ENCODE data around the gene BABAM2. TPM values are rescaled to one million over a fixed set of nuclear protein-coding genes. Genes with fewer than 3 reads are reported as not detected.

The BABAM2 gene
- total RNA-seq, 1 experiment from 2014 or later, result 40.8 TPM

DNA sequence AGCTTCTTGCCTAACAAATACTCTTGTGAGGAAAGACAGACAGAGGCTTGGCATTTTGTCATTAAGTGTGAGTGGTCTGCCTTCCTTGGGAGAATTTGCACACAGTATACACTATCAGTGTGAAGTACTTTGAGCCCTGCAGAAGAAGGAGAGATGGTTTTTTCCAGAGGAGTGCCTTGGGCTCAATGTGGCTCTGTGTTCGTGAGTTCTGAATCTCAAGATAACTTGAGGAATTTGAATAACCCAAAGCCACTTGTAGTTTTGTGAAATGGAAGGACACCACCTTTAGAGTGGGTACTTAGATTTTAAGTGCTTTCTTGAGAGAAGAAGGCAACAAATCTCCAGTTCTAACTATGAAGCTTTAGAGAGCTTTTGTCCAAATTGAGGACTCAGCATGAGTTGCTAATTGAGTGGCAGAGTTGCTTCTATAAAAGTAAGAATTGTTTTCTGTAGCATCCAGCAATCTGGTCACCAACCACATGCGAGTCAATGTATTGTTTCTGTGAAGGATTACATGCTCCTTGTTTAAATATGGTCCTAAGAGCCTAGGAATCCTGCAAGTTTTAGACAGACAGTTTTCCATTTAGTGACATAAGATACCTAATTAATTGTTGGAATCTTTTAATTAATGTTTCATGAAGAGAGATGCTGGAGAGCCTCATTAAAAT, 68.3 kb downstream of the BABAM2 start:
- H3K27ac ChIP-seq (ENCODE audit: low read length), result no peak overlapping the region
- H3K9me2 ChIP-seq (replicated peaks; ENCODE audit: insufficient read depth, low read length), result no peaks in the 10 kb centered on the region
- no peak overlapping the region for H3K4me2 ChIP-seq (ENCODE audit: low read depth, low read length, poor library complexity, severe bottlenecking)
- no peak overlapping the region for H2AFZ ChIP-seq (ENCODE audit: low read length)
- no peak overlapping the region for H3K9ac ChIP-seq (ENCODE audit: low read length)
- H3K27me3 ChIP-seq (ENCODE audit: low read length), result no peaks in the 10 kb centered on the region
- H3K79me2 ChIP-seq (ENCODE audit: low read length), result no peaks in the 10 kb centered on the region
- H3K4me3 ChIP-seq (ENCODE audit: low read length), result no peak overlapping the region
- no peaks in the 10 kb centered on the region for H3K9me3 ChIP-seq (ENCODE audit: low read length)
- peaks cover 54% of the 10 kb centered on the region for H4K20me1 ChIP-seq (ENCODE audit: insufficient read depth, low read depth, low read length)
- H3K36me3 ChIP-seq (ENCODE audit: insufficient read depth, low read length), result no peaks in the 10 kb centered on the region
- no peak for DNase-seq
- H3K4me1 ChIP-seq (ENCODE audit: low read length), result no peaks in the 10 kb centered on the region

- H3K4me1 ChIP-seq (ENCODE audit: low read length), result no peaks in the 10 kb centered on the region
- H3K27me3 ChIP-seq (ENCODE audit: low read length), result no peaks in the 10 kb centered on the region
- no peak overlapping the region for H3K4me2 ChIP-seq (ENCODE audit: low read depth, low read length, poor library complexity, severe bottlenecking)
- no peaks in the 10 kb centered on the region for H3K9me2 ChIP-seq (replicated peaks; ENCODE audit: insufficient read depth, low read length)
- DNase-seq, result no peak
- peaks cover 49% of the 10 kb centered on the region for H4K20me1 ChIP-seq (ENCODE audit: insufficient read depth, low read depth, low read length)
- no peak overlapping the region for H3K4me3 ChIP-seq (ENCODE audit: low read length)
- no peak overlapping the region for H3K9ac ChIP-seq (ENCODE audit: low read length)
- no peak overlapping the region for H2AFZ ChIP-seq (ENCODE audit: low read length)
- H3K79me2 ChIP-seq (ENCODE audit: low read length), result no peaks in the 10 kb centered on the region
- H3K36me3 ChIP-seq (ENCODE audit: insufficient read depth, low read length), result no peaks in the 10 kb centered on the region
- no peaks in the 10 kb centered on the region for H3K9me3 ChIP-seq (ENCODE audit: low read length)
- H3K27ac ChIP-seq (ENCODE audit: low read length), result no peak overlapping the region
Observed at GRCh38 chr2:27959496-27959895, 69.0 kb downstream of the BABAM2 start.

- no peaks in the 10 kb centered on the region for H3K4me1 ChIP-seq (ENCODE audit: low read length)
- no peak for DNase-seq
- H3K4me3 ChIP-seq (ENCODE audit: low read length), result no peak overlapping the region
- no peaks in the 10 kb centered on the region for H3K36me3 ChIP-seq (ENCODE audit: insufficient read depth, low read length)
- no peaks in the 10 kb centered on the region for H3K27me3 ChIP-seq (ENCODE audit: low read length)
- no peaks in the 10 kb centered on the region for H3K79me2 ChIP-seq (ENCODE audit: low read length)
- no peaks in the 10 kb centered on the region for H3K9me2 ChIP-seq (replicated peaks; ENCODE audit: insufficient read depth, low read length)
- no peak overlapping the region for H2AFZ ChIP-seq (ENCODE audit: low read length)
- no peak overlapping the region for H3K9ac ChIP-seq (ENCODE audit: low read length)
- no peak overlapping the region for H3K4me2 ChIP-seq (ENCODE audit: low read depth, low read length, poor library complexity, severe bottlenecking)
- H3K27ac ChIP-seq (ENCODE audit: low read length), result no peak overlapping the region
- no peaks in the 10 kb centered on the region for H3K9me3 ChIP-seq (ENCODE audit: low read length)
- H4K20me1 ChIP-seq (ENCODE audit: insufficient read depth, low read depth, low read length), result peaks cover 40% of the 10 kb centered on the region
Observed at GRCh38 chr2:27960237-27960912, 69.8 kb downstream of the BABAM2 start.

GRCh38 chr2:27962006-27962405, 71.5 kb downstream of the BABAM2 start:
- DNase-seq, result no peak
- no peak overlapping the region for H3K9ac ChIP-seq (ENCODE audit: low read length)
- no peak overlapping the region for H2AFZ ChIP-seq (ENCODE audit: low read length)
- no peaks in the 10 kb centered on the region for H3K4me1 ChIP-seq (ENCODE audit: low read length)
- no peaks in the 10 kb centered on the region for H3K36me3 ChIP-seq (ENCODE audit: insufficient read depth, low read length)
- H3K9me2 ChIP-seq (replicated peaks; ENCODE audit: insufficient read depth, low read length), result no peaks in the 10 kb centered on the region
- H3K9me3 ChIP-seq (ENCODE audit: low read length), result no peaks in the 10 kb centered on the region
- no peaks in the 10 kb centered on the region for H3K79me2 ChIP-seq (ENCODE audit: low read length)
- no peak overlapping the region for H3K4me2 ChIP-seq (ENCODE audit: low read depth, low read length, poor library complexity, severe bottlenecking)
- peaks cover 30% of the 10 kb centered on the region for H4K20me1 ChIP-seq (ENCODE audit: insufficient read depth, low read depth, low read length)
- H3K4me3 ChIP-seq (ENCODE audit: low read length), result no peak overlapping the region
- H3K27me3 ChIP-seq (ENCODE audit: low read length), result no peaks in the 10 kb centered on the region
- H3K27ac ChIP-seq (ENCODE audit: low read length), result no peak overlapping the region

- H3K79me2 ChIP-seq (ENCODE audit: low read length), result no peaks in the 10 kb centered on the region
- H3K4me1 ChIP-seq (ENCODE audit: low read length), result no peaks in the 10 kb centered on the region
- no peak overlapping the region for H3K9ac ChIP-seq (ENCODE audit: low read length)
Observed at GRCh38 chr2:27963472-27963871, 72.9 kb downstream of the BABAM2 start.

DNA sequence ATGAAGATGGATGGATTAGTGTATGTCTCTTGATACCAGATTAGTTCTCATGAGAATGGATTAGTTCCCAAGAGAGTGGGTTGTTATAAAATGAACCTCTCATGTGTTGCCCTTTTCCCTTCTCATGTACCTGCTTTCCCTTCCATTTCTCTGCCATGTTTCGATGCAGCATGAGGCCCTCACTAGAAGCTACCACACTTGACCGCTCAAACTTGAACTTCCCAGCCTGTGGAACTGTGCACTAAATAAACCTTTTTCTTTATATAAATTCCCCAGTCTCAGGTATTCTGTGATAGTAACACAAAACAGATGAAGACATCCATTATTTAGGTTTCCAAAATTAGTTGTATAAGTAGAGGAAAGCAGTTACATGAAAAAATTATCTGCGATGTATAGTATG, 73.5 kb downstream of the BABAM2 start:
- Histone ChIP-seq H3K4me1 (ENCODE audit: low read length) (no peaks in the 10 kb centered on the region), H3K9me3 (ENCODE audit: low read length) (no peaks in the 10 kb centered on the region), H3K4me2 (ENCODE audit: low read depth, low read length, poor library complexity, severe bottlenecking) (no peak overlapping the region), H3K27ac (ENCODE audit: low read length) (no peak overlapping the region), H2AFZ (ENCODE audit: low read length) (no peak overlapping the region), H3K36me3 (ENCODE audit: insufficient read depth, low read length) (no peaks in the 10 kb centered on the region), H3K4me3 (ENCODE audit: low read length) (no peak overlapping the region), H3K9ac (ENCODE audit: low read length) (no peak overlapping the region), H3K79me2 (ENCODE audit: low read length) (no peaks in the 10 kb centered on the region), H3K9me2 (replicated peaks; ENCODE audit: insufficient read depth, low read length) (no peaks in the 10 kb centered on the region), H4K20me1 (ENCODE audit: insufficient read depth, low read depth, low read length) (peaks cover 13% of the 10 kb centered on the region; the same call in 1 of the 2 replicates), H3K27me3 (ENCODE audit: low read length) (no peaks in the 10 kb centered on the region)
- DNase-seq, result no peak

More at GRCh38 chr2:27963472-27963871, 72.9 kb downstream of the BABAM2 start:
- Histone ChIP-seq H3K9me2 (replicated peaks; ENCODE audit: insufficient read depth, low read length) (no peaks in the 10 kb centered on the region), H3K4me3 (ENCODE audit: low read length) (no peak overlapping the region), H4K20me1 (ENCODE audit: insufficient read depth, low read depth, low read length) (peaks cover 18% of the 10 kb centered on the region; the same call in 1 of the 2 replicates), H2AFZ (ENCODE audit: low read length) (no peak overlapping the region), H3K27me3 (ENCODE audit: low read length) (no peaks in the 10 kb centered on the region), H3K27ac (ENCODE audit: low read length) (no peak overlapping the region), H3K4me2 (ENCODE audit: low read depth, low read length, poor library complexity, severe bottlenecking) (no peak overlapping the region), H3K9me3 (ENCODE audit: low read length) (no peaks in the 10 kb centered on the region), H3K36me3 (ENCODE audit: insufficient read depth, low read length) (no peaks in the 10 kb centered on the region)
- no peak for DNase-seq

DNA sequence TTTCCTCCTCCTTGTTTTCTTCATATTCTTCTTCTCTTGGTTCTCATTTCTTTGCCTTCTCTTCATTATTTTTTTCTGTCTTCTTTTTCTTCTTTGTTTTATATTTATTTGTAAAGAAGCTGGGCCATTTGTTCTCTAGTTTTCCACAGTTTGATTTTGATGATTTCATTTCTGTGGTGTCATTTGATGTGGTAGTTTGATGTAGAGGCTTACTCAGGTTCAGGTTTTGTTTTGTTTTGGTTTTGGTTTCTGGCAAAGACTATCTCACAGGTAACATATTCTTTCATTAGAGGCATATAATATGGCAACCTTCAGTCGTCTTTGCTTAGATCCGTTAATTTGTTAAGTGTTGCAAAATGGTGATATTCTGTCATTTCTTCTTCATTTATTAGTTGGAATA, 75.3 kb downstream of the BABAM2 start:
- no peak overlapping the region for H3K9ac ChIP-seq (ENCODE audit: low read length)
- no peak overlapping the region for H2AFZ ChIP-seq (ENCODE audit: low read length)
- H3K27me3 ChIP-seq (ENCODE audit: low read length), result no peaks in the 10 kb centered on the region
- no peak overlapping the region for H3K27ac ChIP-seq (ENCODE audit: low read length)
- no peaks in the 10 kb centered on the region for H3K36me3 ChIP-seq (ENCODE audit: insufficient read depth, low read length)
- H3K9me2 ChIP-seq (replicated peaks; ENCODE audit: insufficient read depth, low read length), result no peaks in the 10 kb centered on the region
- H3K4me1 ChIP-seq (ENCODE audit: low read length), result no peaks in the 10 kb centered on the region
- no peak overlapping the region for H3K4me3 ChIP-seq (ENCODE audit: low read length)
- H3K79me2 ChIP-seq (ENCODE audit: low read length), result no peaks in the 10 kb centered on the region
- DNase-seq, result no peak
- peaks cover 10% of the 10 kb centered on the region; the same call in 1 of the 2 replicates for H4K20me1 ChIP-seq (ENCODE audit: insufficient read depth, low read depth, low read length)
- H3K4me2 ChIP-seq (ENCODE audit: low read depth, low read length, poor library complexity, severe bottlenecking), result no peak overlapping the region
- H3K9me3 ChIP-seq (ENCODE audit: low read length), result no peaks in the 10 kb centered on the region

DNA sequence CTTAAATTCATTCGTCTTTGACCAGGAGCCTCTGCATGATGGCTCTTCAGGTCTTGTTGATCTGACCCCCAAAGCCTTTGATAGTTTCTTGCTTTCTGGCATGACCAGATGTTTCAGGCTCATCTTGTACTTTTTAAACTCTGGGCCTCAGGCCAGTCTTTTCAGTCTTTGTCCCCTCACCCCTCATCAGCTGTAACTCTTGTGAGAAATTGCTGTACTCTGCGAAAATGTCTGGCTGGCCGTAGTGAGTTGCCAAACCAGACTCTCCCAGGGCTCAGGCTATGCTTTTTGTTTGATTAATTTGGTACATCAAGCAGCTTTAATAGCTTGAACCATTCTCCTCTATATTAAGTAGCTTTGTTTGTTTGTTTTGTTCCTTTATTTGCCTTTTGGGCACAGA, 75.9 kb downstream of the BABAM2 start:
- Histone ChIP-seq H4K20me1 (ENCODE audit: insufficient read depth, low read depth, low read length) (0 out of 2 replicates have a peak, but pooled peaks cover 4% of the 10 kb centered on the region), H3K9me3 (ENCODE audit: low read length) (no peaks in the 10 kb centered on the region), H2AFZ (ENCODE audit: low read length) (no peak overlapping the region), H3K4me3 (ENCODE audit: low read length) (no peak overlapping the region), H3K4me1 (ENCODE audit: low read length) (no peaks in the 10 kb centered on the region), H3K27me3 (ENCODE audit: low read length) (no peaks in the 10 kb centered on the region), H3K9me2 (replicated peaks; ENCODE audit: insufficient read depth, low read length) (no peaks in the 10 kb centered on the region), H3K79me2 (ENCODE audit: low read length) (no peaks in the 10 kb centered on the region), H3K9ac (ENCODE audit: low read length) (no peak overlapping the region), H3K36me3 (ENCODE audit: insufficient read depth, low read length) (no peaks in the 10 kb centered on the region), H3K27ac (ENCODE audit: low read length) (no peak overlapping the region), H3K4me2 (ENCODE audit: low read depth, low read length, poor library complexity, severe bottlenecking) (no peak overlapping the region)
- no peak for DNase-seq
